ENCODE results near the gene PTCRA. TPM values are rescaled to one million over a fixed set of nuclear protein-coding genes. Genes with fewer than 3 reads are reported as not detected.

Gene PTCRA
- total and polyA plus RNA-seq, 9 donors, result 0.16 to 0.27 (median 0.25) TPM; not detected in 6

GRCh38 chr6:42961020-42961470 lies 45.2 kb downstream of the PTCRA start:
- no peak for DNase-seq
- no peak overlapping the region for H3K27ac ChIP-seq (ENCODE audit: low read length)
- 19% methylated on average over 15 of the region's 15 CpGs for WGBS (ENCODE audit: insufficient coverage)

GRCh38 chr6:42962096-42962495 lies 46.2 kb downstream of the PTCRA start:
- WGBS (ENCODE audit: insufficient coverage), result 88% methylated on average over 5 of the region's 12 CpGs

More at GRCh38 chr6:42961020-42961470, 45.2 kb downstream of the PTCRA start:
- peaks cover 13% of the 10 kb centered on the region for H3K4me1 ChIP-seq (ENCODE audit: control insufficient read depth, insufficient read depth, low read length)
- peaks cover 11% of the 10 kb centered on the region for H3K27me3 ChIP-seq (ENCODE audit: control insufficient read depth, insufficient read depth, low read length)
- no peaks in the 10 kb centered on the region for H3K9me3 ChIP-seq (replicated peaks; ENCODE audit: control insufficient read depth, low read depth, low read length)
- peak overlapping the region; percentile 46 for H3K4me3 ChIP-seq (ENCODE audit: low read length)
- H3K36me3 ChIP-seq (ENCODE audit: control insufficient read depth, insufficient read depth, low read length), result peaks cover 38% of the 10 kb centered on the region

GRCh38 chr6:42962502-42963178 lies 46.8 kb downstream of the PTCRA start:
- peaks cover 52% of the 10 kb centered on the region for H3K36me3 ChIP-seq (ENCODE audit: control insufficient read depth, insufficient read depth, low read length)

More at GRCh38 chr6:42962096-42962495, 46.2 kb downstream of the PTCRA start:
- no peak for DNase-seq
- Histone ChIP-seq H3K4me3 (ENCODE audit: low read length) (no peak overlapping the region), H3K4me1 (ENCODE audit: control insufficient read depth, insufficient read depth, low read length) (peaks cover 13% of the 10 kb centered on the region), H3K27me3 (ENCODE audit: control insufficient read depth, insufficient read depth, low read length) (peaks cover 11% of the 10 kb centered on the region), H3K9me3 (replicated peaks; ENCODE audit: control insufficient read depth, low read depth, low read length) (no peaks in the 10 kb centered on the region), H3K36me3 (ENCODE audit: control insufficient read depth, insufficient read depth, low read length) (peaks cover 46% of the 10 kb centered on the region), H3K27ac (ENCODE audit: low read length) (no peak overlapping the region)

GRCh38 chr6:42963179-42963854 lies 47.5 kb downstream of the PTCRA start:
- WGBS (ENCODE audit: insufficient coverage), result 82% methylated on average over 8 of the region's 12 CpGs
- Histone ChIP-seq H3K9me3 (replicated peaks; ENCODE audit: control insufficient read depth, low read depth, low read length) (no peaks in the 10 kb centered on the region), H3K4me1 (ENCODE audit: control insufficient read depth, insufficient read depth, low read length) (peaks cover 13% of the 10 kb centered on the region), H3K4me3 (ENCODE audit: low read length) (no peak overlapping the region), H3K27me3 (ENCODE audit: control insufficient read depth, insufficient read depth, low read length) (peaks cover 11% of the 10 kb centered on the region), H3K27ac (ENCODE audit: low read length) (no peak overlapping the region), H3K36me3 (ENCODE audit: control insufficient read depth, insufficient read depth, low read length) (peaks cover 58% of the 10 kb centered on the region)
- DNase-seq, result no peak

More at GRCh38 chr6:42962502-42963178, 46.8 kb downstream of the PTCRA start:
- peaks cover 13% of the 10 kb centered on the region for H3K4me1 ChIP-seq (ENCODE audit: control insufficient read depth, insufficient read depth, low read length)
- DNase-seq, result no peak
- WGBS (ENCODE audit: insufficient coverage), result 85% methylated on average over 4 of the region's 13 CpGs
- H3K9me3 ChIP-seq (replicated peaks; ENCODE audit: control insufficient read depth, low read depth, low read length), result no peaks in the 10 kb centered on the region
- no peak overlapping the region for H3K4me3 ChIP-seq (ENCODE audit: low read length)
- H3K27me3 ChIP-seq (ENCODE audit: control insufficient read depth, insufficient read depth, low read length), result peaks cover 11% of the 10 kb centered on the region
- no peak overlapping the region for H3K27ac ChIP-seq (ENCODE audit: low read length)

- Histone ChIP-seq H3K27ac (ENCODE audit: low read length) (no peak overlapping the region), H3K9me3 (replicated peaks; ENCODE audit: control insufficient read depth, low read depth, low read length) (no peaks in the 10 kb centered on the region), H3K36me3 (ENCODE audit: control insufficient read depth, insufficient read depth, low read length) (peaks cover 65% of the 10 kb centered on the region), H3K27me3 (ENCODE audit: control insufficient read depth, insufficient read depth, low read length) (peaks cover 11% of the 10 kb centered on the region), H3K4me3 (ENCODE audit: low read length) (no peak overlapping the region), H3K4me1 (ENCODE audit: control insufficient read depth, insufficient read depth, low read length) (peaks cover 13% of the 10 kb centered on the region)
- 80% methylated on average over 7 of the region's 9 CpGs for WGBS (ENCODE audit: insufficient coverage)
- DNase-seq, result no peak
These were observed 48.2 kb downstream of the PTCRA start for GRCh38 chr6:42963855-42964605.

GRCh38 chr6:42966571-42966970 lies 50.7 kb downstream of the PTCRA start:
- WGBS (ENCODE audit: insufficient coverage), result 85% methylated on average over 3 of the region's 7 CpGs
- Histone ChIP-seq H3K27me3 (ENCODE audit: control insufficient read depth, insufficient read depth, low read length) (no peaks in the 10 kb centered on the region), H3K36me3 (ENCODE audit: control insufficient read depth, insufficient read depth, low read length) (peaks cover 82% of the 10 kb centered on the region), H3K4me1 (ENCODE audit: control insufficient read depth, insufficient read depth, low read length) (no peaks in the 10 kb centered on the region), H3K9me3 (replicated peaks; ENCODE audit: control insufficient read depth, low read depth, low read length) (no peaks in the 10 kb centered on the region), H3K4me3 (ENCODE audit: low read length) (no peak overlapping the region), H3K27ac (ENCODE audit: low read length) (no peak overlapping the region)
- no peak for DNase-seq

- no peak overlapping the region for H3K4me3 ChIP-seq (ENCODE audit: low read length)
- peaks cover 83% of the 10 kb centered on the region for H3K36me3 ChIP-seq (ENCODE audit: control insufficient read depth, insufficient read depth, low read length)
- H3K27me3 ChIP-seq (ENCODE audit: control insufficient read depth, insufficient read depth, low read length), result no peaks in the 10 kb centered on the region
- 95% methylated on average over 10 of the region's 11 CpGs for WGBS (ENCODE audit: insufficient coverage)
- H3K27ac ChIP-seq (ENCODE audit: low read length), result no peak overlapping the region
- no peak for DNase-seq
- no peaks in the 10 kb centered on the region for H3K4me1 ChIP-seq (ENCODE audit: control insufficient read depth, insufficient read depth, low read length)
- no peaks in the 10 kb centered on the region for H3K9me3 ChIP-seq (replicated peaks; ENCODE audit: control insufficient read depth, low read depth, low read length)
These were observed 51.4 kb downstream of the PTCRA start for GRCh38 chr6:42967228-42967627.

GRCh38 chr6:42968126-42968701 lies 52.4 kb downstream of the PTCRA start:
- Histone ChIP-seq H3K4me3 (ENCODE audit: low read length) (no peak overlapping the region), H3K27me3 (ENCODE audit: control insufficient read depth, insufficient read depth, low read length) (no peaks in the 10 kb centered on the region), H3K36me3 (ENCODE audit: control insufficient read depth, insufficient read depth, low read length) (peaks cover 77% of the 10 kb centered on the region), H3K9me3 (replicated peaks; ENCODE audit: control insufficient read depth, low read depth, low read length) (no peaks in the 10 kb centered on the region), H3K4me1 (ENCODE audit: control insufficient read depth, insufficient read depth, low read length) (no peaks in the 10 kb centered on the region), H3K27ac (ENCODE audit: low read length) (no peak overlapping the region)
- no peak for DNase-seq
- WGBS (ENCODE audit: insufficient coverage), result 100% methylated on average over 4 of the region's 12 CpGs

GRCh38 chr6:42968783-42969182 lies 52.9 kb downstream of the PTCRA start:
- Histone ChIP-seq H3K9me3 (replicated peaks; ENCODE audit: control insufficient read depth, low read depth, low read length) (no peaks in the 10 kb centered on the region), H3K4me3 (ENCODE audit: low read length) (no peak overlapping the region), H3K27ac (ENCODE audit: low read length) (no peak overlapping the region), H3K27me3 (ENCODE audit: control insufficient read depth, insufficient read depth, low read length) (no peaks in the 10 kb centered on the region), H3K4me1 (ENCODE audit: control insufficient read depth, insufficient read depth, low read length) (no peaks in the 10 kb centered on the region), H3K36me3 (ENCODE audit: control insufficient read depth, insufficient read depth, low read length) (peaks cover 78% of the 10 kb centered on the region)
- DNase-seq, result no peak
- WGBS (ENCODE audit: insufficient coverage), result 89% methylated on average over 2 of the region's 4 CpGs

- no peaks in the 10 kb centered on the region for H3K27me3 ChIP-seq (ENCODE audit: control insufficient read depth, insufficient read depth, low read length)
- H3K36me3 ChIP-seq (ENCODE audit: control insufficient read depth, insufficient read depth, low read length), result peaks cover 75% of the 10 kb centered on the region
- DNase-seq, result no peak
- no peak overlapping the region for H3K4me3 ChIP-seq (ENCODE audit: low read length)
- H3K27ac ChIP-seq (ENCODE audit: low read length), result no peak overlapping the region
- H3K9me3 ChIP-seq (replicated peaks; ENCODE audit: control insufficient read depth, low read depth, low read length), result no peaks in the 10 kb centered on the region
- H3K4me1 ChIP-seq (ENCODE audit: control insufficient read depth, insufficient read depth, low read length), result no peaks in the 10 kb centered on the region
- 75% methylated on average over 1 of the region's 2 CpGs for WGBS (ENCODE audit: insufficient coverage)
These were observed 53.6 kb downstream of the PTCRA start for GRCh38 chr6:42969431-42969830.

Measured in muscle of leg (tissue), 11 donors.